Lung (tissue), 12 donors: Measurements from ENCODE around the gene TAF1B. TPM values are rescaled to one million over a fixed set of nuclear protein-coding genes. Genes with fewer than 3 reads are reported as not detected.

Experiments
- ATAC-seq: fragments of 200-7000 bp; cut with Tn5 transposase; one replicate; pipeline ENCODE4 v1.9.1; 2020; ENCODE audit warnings: moderate number of reproducible peaks; ENCODE audit not compliant: insufficient read depth, low FRiP score
- DNase-seq, 3 donors: peaks; one replicate each; pipeline ENCODE4 v3.0.0-alpha.2; 2013 to 2017
- H3K27ac ChIP-seq, 2 donors: one replicate each; pipeline ENCODE4 v1.5.1; 2013; ENCODE audit warnings: mild to moderate bottlenecking in 2 of 2, moderate library complexity in 2 of 2, control low read depth in 1 of 2, inconsistent platforms in 1 of 2, low read depth in 1 of 2, low read length in 1 of 2
- H3K27me3 ChIP-seq, 3 donors: one replicate each; pipeline ENCODE4 v1.5.1; 2013; ENCODE audit warnings: low read length in 2 of 3; ENCODE audit not compliant: control insufficient read depth in 3 of 3, insufficient read depth in 3 of 3
- H3K36me3 ChIP-seq, 4 donors: one replicate each; pipeline ENCODE4 v1.5.1; 2013; ENCODE audit warnings: low read length in 4 of 4, mild to moderate bottlenecking in 1 of 4, moderate library complexity in 1 of 4; ENCODE audit not compliant: control insufficient read depth in 4 of 4, insufficient read depth in 4 of 4
- H3K4me1 ChIP-seq, 5 donors: one replicate each; pipeline ENCODE4 v1.5.1; 2013; ENCODE audit warnings: low read length in 5 of 5, mild to moderate bottlenecking in 2 of 5, moderate library complexity in 1 of 5; ENCODE audit not compliant: control insufficient read depth in 5 of 5, insufficient read depth in 5 of 5
- H3K4me3 ChIP-seq: one replicate; pipeline ENCODE4 v1.5.1; 2013; ENCODE audit warnings: mild to moderate bottlenecking, control low read depth, moderate library complexity
- H3K9ac ChIP-seq, 2 donors: one replicate each; pipeline ENCODE4 v1.5.1; 2013; ENCODE audit warnings: low read length in 2 of 2, control low read depth in 1 of 2; ENCODE audit not compliant: insufficient read depth in 1 of 2
- H3K9me3 ChIP-seq, 4 donors: one replicate each; pipeline ENCODE4 v1.5.1; 2013; ENCODE audit warnings: low read length in 3 of 4, mild to moderate bottlenecking in 1 of 4, moderate library complexity in 1 of 4; ENCODE audit not compliant: control insufficient read depth in 4 of 4, insufficient read depth in 3 of 4
- CTCF ChIP-seq: IDR thresholded peaks from 2 replicates; pipeline ENCODE4 v1.5.1; 2012; ENCODE audit warnings: mild to moderate bottlenecking; ENCODE audit errors: control extremely low read depth, extremely low read depth
- WGBS, 2 donors: extraction: QIAGEN DNeasy Blood & Tissue Kit; methylation state at CpG; one replicate each; pipeline ENCODE4 v1.1.7; 2013; 5-methylcytosine and 5-hydroxymethylcytosine counted together
- polyA plus RNA-seq, 2 donors: library from polyadenylated mRNA; stranded (reverse); fragments of 200-250 nt; gene quantifications; one replicate each; pipeline ENCODE4 v1.2.1, GENCODE V29; 2013
- total RNA-seq, 2 donors: library from RNA; depleted of rRNA in 1 of 2; stranded (reverse); fragments of >200 nt in 1 of 2; gene quantifications; one replicate each; pipeline ENCODE4 v1.2.1, GENCODE V29; 2014 to 2021
- donor health status: control.
- donor health status: control.
- donor health status: Bipolar disorder and iron deficiency.
- donor health status: healthy.
- donor health status: DM: yes; HTN: yes; CAD: no.

TAF1B gene
- total and polyA plus RNA-seq, 4 donors: 6.1 to 46.3 (median 14.9) TPM

- DNase-seq: no peak
- Histone ChIP-seq H3K27ac (no peak overlapping the region), H3K36me3 (peaks cover 0 to 9% (median 3%) of the 10 kb centered on the region in 4 donors), H3K9ac (no peak overlapping the region), H3K9me3 (no peaks in the 10 kb centered on the region), H3K4me3 (no peak overlapping the region), H3K27me3 (peaks cover 0 to 33% (median 0%) of the 10 kb centered on the region in 3 donors), H3K4me1 (no peaks in the 10 kb centered on the region)
- TF ChIP-seq CTCF: no peak
- WGBS, 2 donors: 82 to 89% methylated on average over 10 of the region's 10 CpGs
- no peak for ATAC-seq
Measured at GRCh38 chr2:9961013-9961412, 117.7 kb downstream of the TAF1B start.

GRCh38 chr2:9964334-9964980 lies 121.2 kb downstream of the TAF1B start:
- H3K9me3 ChIP-seq: no peaks in the 10 kb centered on the region
- H3K9ac ChIP-seq: no peak overlapping the region
- H3K4me3 ChIP-seq: no peak overlapping the region
- DNase-seq (no peak), ATAC-seq (no peak)
- WGBS, 2 donors: 83 to 89% methylated on average over 7 of the region's 7 CpGs
- peaks cover 0 to 9% (median 3%) of the 10 kb centered on the region in 4 donors for H3K36me3 ChIP-seq
- no peak for TF ChIP-seq CTCF
- peaks cover 0 to 6% (median 1%) of the 10 kb centered on the region in 5 donors for H3K4me1 ChIP-seq
- no peak overlapping the region for H3K27ac ChIP-seq
- peaks cover 0 to 33% (median 0%) of the 10 kb centered on the region in 3 donors for H3K27me3 ChIP-seq

GRCh38 chr2:9965119-9965822 lies 122.0 kb downstream of the TAF1B start:
- 57 to 76% methylated on average over 8 of the region's 8 CpGs for WGBS, 2 donors
- H3K9me3 ChIP-seq: no peaks in the 10 kb centered on the region
- DNase-seq (no peak), ATAC-seq (no peak)
- no peak overlapping the region for H3K4me3 ChIP-seq
- H3K27me3 ChIP-seq: peaks cover 0 to 33% (median 0%) of the 10 kb centered on the region in 3 donors
- no peak overlapping the region for H3K27ac ChIP-seq
- H3K36me3 ChIP-seq: peaks cover 0 to 9% (median 3%) of the 10 kb centered on the region in 4 donors
- H3K9ac ChIP-seq: no peak overlapping the region
- peaks cover 0 to 6% (median 1%) of the 10 kb centered on the region in 5 donors for H3K4me1 ChIP-seq
- no peak for TF ChIP-seq CTCF
